Loucy (cell line): Measurements from ENCODE around the gene DCST1.

Experiments
- H2AFZ ChIP-seq: fragments of 200-600 bp; sonication (generic); 2 replicates; pipeline ENCODE4 v1.6.0; 2016; ENCODE audit warnings: antibody characterized with exemption, mild to moderate bottlenecking, low read length, moderate library complexity
- H3F3A ChIP-seq: fragments of 200-600 bp; 2 replicates; pipeline ENCODE4 v1.6.0; 2016; ENCODE audit warnings: antibody characterized with exemption, low read depth, mild to moderate bottlenecking
- H3K27me3 ChIP-seq: fragments of 200-600 bp; sonication (generic); 2 replicates; pipeline ENCODE4 v1.6.1; 2014; ENCODE audit warnings: low read length, mild to moderate bottlenecking; ENCODE audit not compliant: insufficient read depth, poor library complexity, severe bottlenecking
- H3K36me3 ChIP-seq: fragments of 200-600 bp; sonication (generic); 2 replicates; pipeline ENCODE4 v1.6.1; 2016; ENCODE audit warnings: low read length; ENCODE audit not compliant: insufficient read depth
- H3K4me1 ChIP-seq: fragments of 200-600 bp; sonication (generic); 2 replicates; pipeline ENCODE4 v1.5.1; 2014; ENCODE audit warnings: low read length, mild to moderate bottlenecking; ENCODE audit not compliant: insufficient read depth, poor library complexity, severe bottlenecking
- H3K4me2 ChIP-seq: fragments of 200-600 bp; sonication (generic); 2 replicates; pipeline ENCODE4 v1.6.0; 2014; ENCODE audit warnings: antibody characterized with exemption, low read length, low read depth, mild to moderate bottlenecking; ENCODE audit not compliant: poor library complexity, severe bottlenecking
- H3K4me3 ChIP-seq: fragments of 200-600 bp; sonication (generic); 2 replicates; pipeline ENCODE4 v1.5.1; 2014; ENCODE audit warnings: low read length, mild to moderate bottlenecking, mixed read lengths; ENCODE audit not compliant: poor library complexity, severe bottlenecking
- H3K79me2 ChIP-seq: fragments of 200-600 bp; sonication (generic); 2 replicates; pipeline ENCODE4 v1.6.1; 2014; ENCODE audit warnings: low read length; ENCODE audit not compliant: insufficient read depth
- H3K9ac ChIP-seq: fragments of 200-600 bp; sonication (generic); 2 replicates; pipeline ENCODE4 v1.6.0; 2014; ENCODE audit warnings: mild to moderate bottlenecking, low read depth, low read length, moderate library complexity; ENCODE audit not compliant: poor library complexity, severe bottlenecking
- H3K9me2 ChIP-seq: fragments of 200-600 bp; sonication (generic); replicated peaks from 2 replicates; pipeline ENCODE4 v1.6.1; 2016; ENCODE audit warnings: low read depth, low read length, mixed read lengths
- H3K9me3 ChIP-seq: fragments of 200-600 bp; sonication (generic); 2 replicates; pipeline ENCODE4 v1.6.1; 2014; ENCODE audit warnings: mild to moderate bottlenecking, antibody characterized with exemption, low read length, low read depth; ENCODE audit not compliant: insufficient read depth
- H4K20me1 ChIP-seq: fragments of 200-600 bp; sonication (generic); 2 replicates; pipeline ENCODE4 v1.6.0; 2014; ENCODE audit warnings: antibody characterized with exemption, low read length, mild to moderate bottlenecking; ENCODE audit not compliant: insufficient read depth, poor library complexity, severe bottlenecking
- EZH2phosphoT487 ChIP-seq: fragments of 200-600 bp; IDR thresholded peaks from 2 replicates; pipeline ENCODE4 v1.6.1; 2018; ENCODE audit warnings: antibody characterized with exemption, mild to moderate bottlenecking, moderate library complexity, borderline replicate concordance
- TF ChIP-seq, protein P1 (sequence below): fragments of 200-600 bp; sonication (generic); conservative IDR thresholded peaks from 2 replicates; pipeline ENCODE4 v1.5.1; 2014; ENCODE audit warnings: mild to moderate bottlenecking, antibody characterized with exemption, low read length

Gene DCST1

GRCh38 chr1:155022136-155022926, 11.3 kb upstream of the DCST1 start:
- Histone ChIP-seq H3K4me3 (no peak overlapping the region), H3K9ac (no peak overlapping the region), H3F3A (no peaks in the 10 kb centered on the region), H3K79me2 (no peaks in the 10 kb centered on the region), H3K9me3 (no peaks in the 10 kb centered on the region), H3K36me3 (no peaks in the 10 kb centered on the region), H3K9me2 (no peaks in the 10 kb centered on the region), H4K20me1 (no peaks in the 10 kb centered on the region), H3K4me1 (peaks cover 6% of the 10 kb centered on the region), H2AFZ (no peak overlapping the region), H3K4me2 (no peak overlapping the region), H3K27me3 (no peaks in the 10 kb centered on the region)
- no peak for TF ChIP-seq EZH2phosphoT487
- TF ChIP-seq, protein P1, sequence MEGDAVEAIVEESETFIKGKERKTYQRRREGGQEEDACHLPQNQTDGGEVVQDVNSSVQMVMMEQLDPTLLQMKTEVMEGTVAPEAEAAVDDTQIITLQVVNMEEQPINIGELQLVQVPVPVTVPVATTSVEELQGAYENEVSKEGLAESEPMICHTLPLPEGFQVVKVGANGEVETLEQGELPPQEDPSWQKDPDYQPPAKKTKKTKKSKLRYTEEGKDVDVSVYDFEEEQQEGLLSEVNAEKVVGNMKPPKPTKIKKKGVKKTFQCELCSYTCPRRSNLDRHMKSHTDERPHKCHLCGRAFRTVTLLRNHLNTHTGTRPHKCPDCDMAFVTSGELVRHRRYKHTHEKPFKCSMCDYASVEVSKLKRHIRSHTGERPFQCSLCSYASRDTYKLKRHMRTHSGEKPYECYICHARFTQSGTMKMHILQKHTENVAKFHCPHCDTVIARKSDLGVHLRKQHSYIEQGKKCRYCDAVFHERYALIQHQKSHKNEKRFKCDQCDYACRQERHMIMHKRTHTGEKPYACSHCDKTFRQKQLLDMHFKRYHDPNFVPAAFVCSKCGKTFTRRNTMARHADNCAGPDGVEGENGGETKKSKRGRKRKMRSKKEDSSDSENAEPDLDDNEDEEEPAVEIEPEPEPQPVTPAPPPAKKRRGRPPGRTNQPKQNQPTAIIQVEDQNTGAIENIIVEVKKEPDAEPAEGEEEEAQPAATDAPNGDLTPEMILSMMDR = no peak

DNA sequence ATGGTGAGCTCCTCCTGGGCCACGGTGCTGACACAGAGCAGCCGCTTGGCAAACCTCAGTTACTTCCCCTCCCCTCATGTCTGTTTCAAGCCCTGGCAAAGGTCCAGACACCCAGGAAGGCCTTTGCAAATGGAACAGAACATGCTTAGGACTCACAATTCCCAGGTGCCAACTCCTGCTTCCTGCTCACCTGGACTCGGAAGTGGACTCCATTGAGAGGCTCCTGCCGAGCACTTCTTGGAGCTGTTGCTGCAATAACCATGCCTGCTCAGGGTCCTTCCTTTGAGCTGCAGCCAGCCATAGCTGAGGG, 10.7 kb upstream of the DCST1 start:
- no peaks in the 10 kb centered on the region for H3K79me2 ChIP-seq
- peaks cover 3% of the 10 kb centered on the region for H3K4me1 ChIP-seq
- H3K4me3 ChIP-seq = no peak overlapping the region
- H2AFZ ChIP-seq = no peak overlapping the region
- H3K27me3 ChIP-seq = no peaks in the 10 kb centered on the region
- H3F3A ChIP-seq = no peaks in the 10 kb centered on the region
- H3K9ac ChIP-seq = no peak overlapping the region
- no peak overlapping the region for H3K4me2 ChIP-seq
- TF ChIP-seq, protein P1 = no peak
- no peak for TF ChIP-seq EZH2phosphoT487
- no peaks in the 10 kb centered on the region for H3K9me3 ChIP-seq
- H3K9me2 ChIP-seq = no peaks in the 10 kb centered on the region
- H4K20me1 ChIP-seq = no peaks in the 10 kb centered on the region
- H3K36me3 ChIP-seq = no peaks in the 10 kb centered on the region

- Histone ChIP-seq H2AFZ (no peak overlapping the region), H4K20me1 (no peaks in the 10 kb centered on the region), H3K9ac (no peak overlapping the region), H3K4me2 (no peak overlapping the region), H3K4me3 (no peak overlapping the region), H3K9me2 (no peaks in the 10 kb centered on the region), H3K9me3 (no peaks in the 10 kb centered on the region), H3F3A (no peaks in the 10 kb centered on the region), H3K27me3 (no peaks in the 10 kb centered on the region), H3K79me2 (no peaks in the 10 kb centered on the region), H3K36me3 (no peaks in the 10 kb centered on the region), H3K4me1 (no peaks in the 10 kb centered on the region)
- TF ChIP-seq, protein P1 = no peak
- TF ChIP-seq EZH2phosphoT487 = no peak
These were observed 10.0 kb upstream of the DCST1 start for GRCh38 chr1:155023627-155024026.
